Fibroblast of skin of left quadriceps (primary cell): ENCODE measurements around the gene GLCCI1.
"Not testable (repeated sequence)": the region's sequence is repeated elsewhere in the genome, so short reads cannot be mapped to it uniquely, and the experiment has no call there.

Source experiments
- DNase-seq, 2 experiments: peaks; one replicate each; pipeline ENCODE4 v3.0.0-alpha.2; 2013; ENCODE audit warnings: low read depth in 2 of 2

GLCCI1 gene

DNA sequence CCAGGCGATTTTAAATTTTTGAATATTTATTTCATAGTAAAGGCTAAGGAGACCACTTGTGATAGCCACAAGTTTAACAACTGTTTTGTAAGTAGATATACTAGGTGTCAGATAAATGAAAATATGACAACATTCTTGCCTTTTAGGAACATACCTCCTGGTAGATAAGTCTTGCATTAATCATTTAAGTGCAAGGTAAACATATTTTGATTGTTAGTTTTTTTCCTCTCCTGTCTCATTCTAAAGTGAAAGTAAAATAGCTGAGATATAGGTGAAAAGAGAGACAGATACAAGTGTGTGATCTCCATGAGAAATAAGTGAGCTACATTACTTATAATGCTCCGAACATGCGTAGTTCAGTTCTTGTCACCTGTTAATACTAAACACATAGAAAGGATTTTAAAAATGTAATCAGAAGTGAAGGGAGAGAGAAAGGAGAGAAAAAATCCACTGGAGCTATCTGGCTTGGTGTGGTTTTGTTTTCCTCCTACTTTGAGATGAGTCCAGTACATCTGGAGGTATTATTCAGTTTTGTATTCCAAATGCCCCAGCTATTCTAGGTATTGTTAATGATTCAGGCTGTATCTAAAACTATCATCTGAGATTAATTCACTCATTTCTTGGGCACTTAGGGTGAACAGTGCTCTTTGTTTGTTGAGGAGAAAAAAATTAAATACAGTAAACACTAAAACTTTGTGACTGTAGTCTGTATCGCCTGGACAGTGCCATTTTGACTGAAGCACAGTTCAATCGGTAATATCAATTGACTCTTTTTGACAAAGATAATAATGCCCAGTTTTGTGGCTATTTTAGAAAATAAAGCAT lies 21.2 kb downstream of the GLCCI1 start:
- no peak for DNase-seq

DNA sequence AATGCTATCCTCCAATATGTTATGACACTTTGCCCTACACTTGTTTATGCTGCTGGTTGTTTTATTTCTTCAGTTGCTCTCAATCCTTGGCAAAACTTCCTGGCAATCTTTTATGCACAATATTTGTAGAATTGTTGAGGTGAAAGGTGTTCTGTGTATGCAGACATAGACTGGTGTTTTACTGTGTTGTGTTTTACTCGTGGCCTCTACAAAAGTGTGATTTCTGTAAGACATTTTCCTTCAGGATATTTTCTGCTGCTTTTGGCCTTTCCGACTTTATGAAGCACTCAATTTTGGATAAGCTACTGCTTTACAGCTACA lies 21.8 kb downstream of the GLCCI1 start:
- no peak for DNase-seq

DNA sequence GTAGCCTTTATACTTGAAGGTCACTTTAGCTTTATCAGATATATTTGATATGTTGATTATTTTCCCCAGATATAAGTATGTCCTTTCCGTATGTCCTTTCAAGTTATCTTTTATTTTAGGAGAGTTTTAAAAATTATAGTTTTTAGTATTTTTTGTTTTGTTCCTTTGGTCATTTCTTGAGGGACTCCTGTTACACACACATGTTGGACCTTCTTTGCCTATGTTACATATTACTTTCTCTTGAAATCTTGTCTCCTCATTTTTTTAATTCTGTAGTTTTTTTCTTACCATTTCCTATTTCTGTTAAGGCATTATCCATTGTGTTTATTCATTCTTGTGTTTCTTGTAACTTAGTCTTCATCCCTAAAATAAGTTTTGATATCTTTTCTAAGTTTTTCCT lies 23.9 kb downstream of the GLCCI1 start:
- no peak for DNase-seq

DNA sequence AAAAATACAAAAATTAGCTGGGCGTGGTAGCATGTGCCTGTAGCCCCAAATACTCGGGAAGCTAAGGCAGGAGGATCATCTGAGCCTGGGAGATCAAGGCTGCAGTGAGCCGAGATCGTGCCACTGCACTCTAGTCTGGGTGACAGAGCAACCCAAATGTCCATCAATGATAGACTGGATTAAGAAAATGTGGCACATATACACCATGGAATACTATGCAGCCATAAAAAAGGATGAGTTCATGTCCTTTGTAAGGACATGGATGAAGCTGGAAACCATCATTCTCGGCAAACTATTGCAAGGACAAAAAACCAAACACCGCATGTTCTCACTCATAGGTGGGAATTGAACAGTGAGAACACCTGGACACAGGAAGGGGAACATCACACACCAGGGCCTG lies 26.8 kb downstream of the GLCCI1 start:
- DNase-seq: not testable (repeated sequence)

DNA sequence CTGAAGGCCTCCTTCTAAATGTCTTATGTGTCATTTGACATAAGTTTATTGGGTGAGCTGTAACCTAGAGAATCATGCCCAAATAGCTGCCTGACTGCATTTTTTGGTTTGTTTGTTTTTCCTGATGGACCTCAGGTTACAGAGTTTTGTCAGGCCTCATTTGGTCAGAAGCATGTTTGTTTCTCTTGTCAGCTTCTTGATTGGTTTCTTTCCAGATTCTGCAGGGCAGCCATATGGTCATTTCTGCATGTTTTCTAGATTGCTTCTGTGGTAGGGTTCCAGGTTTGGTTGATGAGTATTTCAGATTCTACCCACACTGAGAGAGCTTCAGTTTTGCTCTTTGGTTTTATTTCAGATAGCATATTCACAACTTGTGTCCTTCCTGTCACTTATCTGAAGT lies 28.0 kb downstream of the GLCCI1 start:
- DNase-seq: no peak

DNA sequence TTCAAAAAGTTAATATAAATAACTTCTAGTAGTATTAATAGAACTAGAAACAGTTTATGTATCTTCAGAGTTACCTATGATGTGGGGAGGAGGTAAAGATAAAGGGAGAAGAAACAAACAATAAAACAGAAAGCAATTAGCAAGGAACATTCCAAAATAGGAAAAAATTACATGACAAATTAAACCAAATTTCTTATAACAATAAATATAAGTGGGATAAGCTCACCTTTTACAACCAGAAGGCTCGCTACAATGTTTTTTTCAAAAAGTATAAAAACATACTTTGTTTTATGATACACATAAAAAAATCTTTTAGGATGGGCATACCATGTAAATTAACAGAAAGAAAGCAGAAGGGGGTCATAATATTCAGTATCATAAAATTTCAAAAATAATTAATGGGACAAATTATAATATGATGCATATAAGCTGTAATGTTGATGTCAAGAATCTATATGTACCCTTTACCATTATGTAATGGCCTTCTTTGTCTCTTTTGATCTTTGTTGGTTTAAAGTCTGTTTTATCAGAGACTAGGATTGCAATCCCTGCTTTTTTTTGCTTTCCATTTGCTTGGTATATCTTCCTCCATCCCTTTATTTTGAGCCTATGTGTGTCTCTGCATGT lies 31.8 kb downstream of the GLCCI1 start:
- DNase-seq: no peak

DNA sequence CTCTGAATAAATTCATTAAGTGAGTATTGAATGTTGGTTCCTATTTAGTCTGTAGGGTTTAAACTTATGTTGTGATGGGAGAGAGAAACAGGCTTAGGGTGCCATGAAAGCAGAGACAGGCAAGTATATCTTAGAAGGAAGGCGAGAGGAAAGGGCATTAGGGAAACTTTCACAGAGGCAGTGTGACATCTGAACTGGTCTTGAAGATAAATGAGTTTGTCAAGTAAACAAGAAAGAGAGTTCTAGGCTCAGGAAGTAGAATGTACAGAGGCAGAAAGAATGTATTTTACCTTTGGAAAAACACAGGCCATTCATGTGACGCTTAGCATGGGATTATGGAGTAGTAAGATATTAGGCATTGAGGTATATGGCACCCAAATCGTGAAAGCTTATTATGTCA lies 34.5 kb downstream of the GLCCI1 start:
- no peak for DNase-seq

DNA sequence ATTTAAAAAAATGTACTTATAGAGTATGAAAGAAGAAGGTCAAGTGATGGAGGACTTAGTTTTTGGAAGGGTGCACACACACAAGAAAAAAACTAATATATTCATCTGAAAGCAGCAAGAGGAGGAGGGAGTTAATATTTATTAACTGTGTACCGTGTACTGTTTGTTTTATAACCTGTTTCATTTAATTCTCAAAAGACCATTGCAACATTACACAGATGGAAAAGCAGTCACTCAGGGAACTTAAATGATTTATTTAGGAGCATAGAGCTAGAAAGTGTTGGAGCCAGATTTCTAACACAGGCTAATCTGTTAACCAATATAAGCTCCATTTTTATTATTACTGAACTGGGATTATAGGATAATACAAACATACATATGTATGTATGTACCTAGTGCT lies 36.7 kb downstream of the GLCCI1 start:
- no peak for DNase-seq

DNA sequence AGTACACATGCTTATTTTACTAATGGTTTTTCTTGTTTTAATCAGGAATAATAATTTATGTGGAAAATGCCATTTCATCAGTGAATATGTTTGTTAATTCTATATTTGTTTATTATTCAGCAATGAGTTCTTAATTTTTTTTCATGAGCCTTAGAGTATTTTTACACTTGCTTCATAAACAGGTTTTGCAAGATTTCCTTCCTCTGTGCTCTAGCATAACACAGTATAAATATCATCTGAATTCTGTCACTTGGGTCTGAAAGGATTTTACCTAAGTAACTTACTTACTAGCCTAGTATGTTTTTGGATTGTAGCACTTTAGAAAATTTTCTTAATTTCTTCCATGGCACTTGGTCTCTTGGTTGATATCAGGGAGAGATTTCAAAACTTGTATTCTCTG lies 45.8 kb downstream of the GLCCI1 start:
- DNase-seq: no peak

DNA sequence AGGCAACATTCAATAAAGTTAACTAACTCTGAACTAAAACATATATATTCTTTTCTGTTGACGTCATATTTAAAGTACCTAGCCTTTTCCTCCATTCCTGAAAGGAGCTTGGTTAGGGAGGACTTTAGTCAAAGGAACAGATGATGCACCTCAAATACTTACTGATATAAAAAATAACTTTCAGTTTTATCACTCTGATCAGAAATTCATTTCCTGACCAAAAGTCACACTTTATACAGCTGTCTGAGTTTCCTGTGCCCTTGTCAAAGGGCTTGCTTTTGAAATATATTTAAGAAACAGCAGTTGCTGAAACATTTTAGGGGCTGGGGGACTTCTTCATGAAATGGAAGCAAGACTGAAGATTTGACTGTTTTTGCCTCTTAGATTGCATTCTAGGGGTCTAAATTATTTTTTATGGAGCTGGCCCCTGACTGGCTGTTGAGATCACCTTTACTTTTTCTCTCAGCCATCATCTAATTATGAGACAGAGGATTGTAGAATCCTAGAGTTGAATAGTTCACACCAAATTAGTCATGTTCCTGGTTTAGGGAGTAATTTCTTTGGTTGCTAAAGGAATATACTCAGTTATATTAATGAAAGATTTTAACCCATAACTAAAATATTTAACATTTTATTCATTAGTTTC lies 46.6 kb downstream of the GLCCI1 start:
- DNase-seq: no peak

DNA sequence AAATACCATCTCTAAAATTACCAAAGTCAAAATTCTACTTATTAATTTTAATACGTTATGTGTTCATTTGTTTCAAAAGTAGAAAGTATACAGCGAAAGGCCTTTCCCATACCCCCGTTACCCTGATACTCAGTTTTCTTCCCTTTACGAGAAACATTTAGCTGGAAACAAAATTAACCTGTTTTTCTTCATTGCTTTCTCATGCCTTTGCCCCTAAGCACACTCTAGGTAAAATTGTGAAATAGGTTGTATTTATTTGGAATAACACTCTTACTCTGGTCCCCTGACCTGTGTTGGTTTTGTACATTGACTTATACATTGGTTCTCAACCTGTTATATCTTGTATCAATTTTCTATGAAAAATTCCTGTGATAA lies 47.1 kb downstream of the GLCCI1 start:
- no peak for DNase-seq

DNA sequence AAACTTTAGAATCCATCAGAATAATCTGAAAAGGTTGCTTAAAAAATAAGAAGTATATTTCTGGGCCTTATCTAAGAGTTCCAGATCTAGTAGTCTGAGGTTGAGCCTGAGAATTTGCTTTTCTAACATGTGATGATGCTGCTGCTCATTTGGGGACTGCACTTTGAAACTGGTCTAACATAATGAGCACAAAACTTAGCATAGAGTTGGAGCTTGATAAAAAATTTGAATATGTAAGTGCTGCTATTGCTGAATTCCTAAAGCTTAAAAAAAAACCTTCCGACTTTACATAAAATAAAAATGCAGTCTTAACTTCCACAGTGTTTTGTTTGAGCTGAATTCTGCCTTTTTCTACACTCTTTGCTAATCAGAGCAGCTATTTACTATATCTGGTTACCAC lies 48.8 kb downstream of the GLCCI1 start:
- no peak for DNase-seq

DNA sequence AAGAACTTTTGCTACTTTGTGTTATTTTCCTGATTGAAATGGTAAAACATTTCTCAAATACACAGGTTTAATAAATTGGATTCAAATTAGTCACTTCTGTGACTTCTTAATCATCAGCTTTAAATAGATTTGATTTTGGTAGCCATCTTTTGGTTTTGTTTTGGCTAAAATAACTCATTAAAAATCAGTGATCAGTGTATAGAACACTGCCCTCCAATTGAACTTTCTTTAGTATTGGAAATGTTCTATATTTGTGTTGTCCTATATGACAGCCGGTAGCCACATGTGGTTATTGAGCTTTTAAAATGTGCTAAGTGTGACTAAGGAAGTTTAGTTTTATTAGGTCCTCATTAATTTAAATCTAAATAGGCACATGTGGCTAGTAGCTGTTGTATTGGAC lies 50.4 kb downstream of the GLCCI1 start:
- no peak for DNase-seq

DNA sequence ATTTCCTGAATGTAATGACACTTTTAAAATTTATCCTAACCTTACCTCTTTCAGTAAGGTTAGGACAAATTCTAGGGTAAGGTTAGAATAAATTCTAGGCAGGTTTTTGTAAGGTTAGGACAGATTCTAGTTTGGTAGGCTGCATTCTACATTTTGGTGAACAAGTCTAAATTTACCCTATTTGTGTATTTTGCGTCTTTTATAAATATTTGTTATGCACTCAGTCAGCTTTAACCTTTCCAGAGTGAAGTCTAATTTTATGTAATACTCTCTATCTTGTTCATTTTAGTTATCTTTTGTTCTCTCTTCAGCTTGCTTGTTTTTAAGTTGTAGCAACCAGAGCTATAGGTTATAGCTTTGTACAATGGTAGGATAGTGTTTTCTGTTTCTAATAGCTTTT lies 54.0 kb downstream of the GLCCI1 start:
- DNase-seq: no peak

DNA sequence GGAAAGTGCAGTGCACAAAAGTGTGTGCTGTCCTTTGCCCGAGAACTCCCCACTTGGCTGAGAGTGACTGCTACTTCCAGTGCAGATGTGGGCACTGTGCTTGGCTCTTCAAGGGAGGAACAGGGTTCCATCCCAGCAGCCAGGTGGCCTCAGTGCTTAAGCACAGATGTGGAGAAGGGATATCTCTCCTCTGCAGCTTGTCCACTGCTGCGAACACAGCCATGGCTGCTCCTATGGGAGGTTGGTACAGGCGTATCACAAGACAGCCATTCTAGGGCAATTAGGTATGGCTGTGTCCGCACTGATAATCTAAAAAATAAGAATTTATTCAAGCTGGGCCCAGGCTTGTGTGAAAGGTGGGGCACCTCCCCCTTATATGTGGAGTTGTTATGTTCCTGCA lies 66.6 kb downstream of the GLCCI1 start:
- DNase-seq: no peak

DNA sequence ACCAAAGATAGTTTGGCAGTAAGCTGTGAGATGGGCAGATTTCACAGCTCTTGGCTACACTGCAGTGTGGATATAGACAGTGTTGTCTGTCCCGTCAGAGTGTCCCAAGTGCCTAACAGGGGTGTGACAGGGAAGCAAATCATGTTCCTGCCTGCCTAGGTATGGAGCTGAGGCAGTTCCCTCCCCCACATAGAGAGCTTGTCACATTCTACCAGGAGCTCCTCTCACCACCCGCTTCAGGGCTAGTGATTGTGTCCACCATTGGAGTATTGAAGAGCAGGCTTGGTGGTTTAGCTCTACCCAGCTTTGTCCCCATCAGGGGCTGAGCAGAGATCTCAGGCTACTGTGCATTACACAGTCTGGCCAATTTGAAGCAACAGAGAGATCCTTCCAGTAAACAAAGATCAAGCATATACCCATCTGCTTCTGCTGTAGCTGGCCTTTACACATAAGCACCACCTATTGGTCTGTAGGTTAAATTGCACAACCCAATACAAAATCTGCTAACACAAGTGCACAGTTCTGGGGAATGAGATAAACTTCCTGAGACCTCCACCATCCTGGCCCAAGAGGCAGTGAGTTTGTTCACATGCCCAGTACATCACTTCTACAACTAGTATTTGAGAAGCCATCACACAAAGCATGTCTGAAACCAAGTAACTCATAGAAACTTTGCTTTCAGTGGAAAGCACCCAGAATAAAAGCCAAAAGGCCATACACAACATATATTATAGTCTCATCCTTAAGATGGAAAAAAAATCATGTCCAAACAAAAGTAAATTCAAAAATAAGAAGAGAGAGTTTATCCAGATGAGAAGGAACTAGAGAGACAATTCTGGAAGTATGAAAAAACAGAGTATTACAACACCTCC lies 67.3 kb downstream of the GLCCI1 start:
- DNase-seq: no peak

DNA sequence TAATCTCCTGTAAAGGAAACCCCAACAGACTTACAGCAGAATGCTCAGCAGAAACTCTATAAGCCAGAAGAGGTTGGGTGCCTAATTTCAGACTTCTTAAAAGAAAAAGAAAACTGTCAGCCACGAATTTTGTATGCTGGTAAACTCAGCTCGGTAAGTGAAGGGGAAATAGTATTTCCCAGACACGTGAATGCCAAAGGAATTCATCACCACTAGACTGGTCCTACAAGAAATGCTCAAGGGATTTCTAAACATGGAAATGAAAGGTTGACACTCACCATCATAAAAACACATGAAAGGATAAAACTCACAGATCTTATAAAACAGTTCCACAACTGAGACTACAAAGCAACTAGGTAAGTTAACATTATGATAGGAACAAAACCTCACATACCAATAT lies 68.6 kb downstream of the GLCCI1 start:
- DNase-seq: no peak

DNA sequence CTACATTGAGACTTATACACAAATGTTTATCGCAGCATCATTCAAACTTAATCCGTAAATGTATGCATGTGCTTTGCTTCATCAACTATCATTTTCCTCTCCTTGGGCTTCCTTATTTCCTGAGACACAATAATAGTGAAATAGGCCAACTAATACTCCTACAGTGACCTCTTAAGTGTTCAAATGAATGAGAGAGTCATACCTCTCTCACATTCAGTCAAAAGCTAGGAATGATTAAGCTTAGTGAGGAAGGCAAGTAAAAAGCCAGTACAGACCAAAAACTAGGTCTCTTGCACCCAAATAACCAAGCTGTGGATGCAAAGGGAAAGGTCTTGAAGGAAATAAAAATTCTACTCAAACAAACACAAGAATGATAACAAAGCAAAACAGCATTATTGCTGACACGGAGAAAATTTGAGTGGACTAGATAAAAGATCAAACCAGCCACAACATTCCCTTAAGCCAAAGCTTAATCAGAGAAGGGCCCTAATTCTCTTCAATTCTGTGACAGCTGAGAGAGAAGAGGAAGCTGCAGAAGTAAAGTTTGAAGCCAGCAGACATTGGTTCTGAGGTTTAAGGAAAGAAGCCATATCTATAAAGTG lies 72.3 kb downstream of the GLCCI1 start:
- DNase-seq: no peak

DNA sequence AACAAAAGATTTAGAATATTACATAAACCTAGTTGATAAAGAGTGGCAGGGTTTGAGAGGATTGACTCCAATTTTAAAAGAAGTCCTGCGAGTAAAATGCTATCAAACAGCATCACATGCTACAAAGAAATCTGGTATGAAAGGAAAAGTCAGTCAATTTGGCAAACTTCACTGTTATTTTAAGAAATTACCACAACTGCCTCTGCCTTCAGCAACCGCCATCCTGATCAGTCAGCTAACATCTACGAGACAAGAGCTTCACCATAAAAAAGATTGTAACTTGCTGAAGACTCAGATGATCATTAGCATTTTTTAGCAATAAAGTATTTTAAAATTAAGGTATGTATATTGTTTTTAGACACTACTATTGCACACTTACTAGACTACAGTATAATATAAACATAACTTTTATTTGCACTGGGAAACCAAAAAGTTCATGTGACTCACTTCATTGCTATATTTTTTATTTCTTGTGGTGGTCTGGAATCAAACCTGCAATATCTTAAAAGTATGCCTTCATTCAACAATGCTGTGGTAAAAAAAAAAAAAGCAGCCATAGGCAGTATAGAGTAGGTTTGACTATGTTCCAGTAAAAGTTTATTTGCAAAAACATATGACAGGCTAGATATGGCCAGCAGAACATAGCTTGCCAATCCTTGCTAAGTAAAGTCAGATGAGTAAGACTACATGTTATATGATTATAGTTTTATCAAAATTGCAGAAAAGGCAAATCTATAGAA lies 74.4 kb downstream of the GLCCI1 start:
- DNase-seq: peak; percentile 48 to 50

DNA sequence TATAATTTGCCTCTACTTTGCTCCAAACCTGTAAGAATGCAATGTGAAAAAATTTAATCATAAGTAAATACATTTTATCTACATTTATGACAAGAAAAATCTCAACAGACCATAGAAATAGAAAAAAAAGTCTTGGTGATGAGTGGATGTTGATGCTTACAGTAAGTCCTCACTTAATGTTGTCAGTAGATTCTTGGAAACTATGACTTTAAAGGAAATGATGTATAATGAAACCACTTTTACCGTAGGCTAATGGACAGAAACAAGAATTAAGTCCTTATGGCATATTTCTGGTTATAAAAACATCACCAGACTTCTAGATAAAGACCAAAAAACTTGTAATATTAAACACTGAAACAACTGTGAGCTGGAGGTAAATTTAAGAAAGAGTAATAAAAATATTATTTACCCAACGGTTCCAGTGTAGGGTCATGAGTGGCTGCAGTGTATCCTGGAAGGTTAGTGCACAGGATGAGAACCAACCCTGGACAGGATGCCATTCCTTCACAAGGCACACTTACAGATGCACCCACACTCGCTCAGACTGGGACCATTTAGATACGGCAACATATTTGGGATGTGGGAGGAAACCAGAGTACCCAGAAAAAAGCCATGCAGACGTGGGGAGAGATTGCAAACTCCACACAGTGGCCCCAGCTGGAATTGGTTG lies 76.3 kb downstream of the GLCCI1 start:
- DNase-seq: no peak

DNA sequence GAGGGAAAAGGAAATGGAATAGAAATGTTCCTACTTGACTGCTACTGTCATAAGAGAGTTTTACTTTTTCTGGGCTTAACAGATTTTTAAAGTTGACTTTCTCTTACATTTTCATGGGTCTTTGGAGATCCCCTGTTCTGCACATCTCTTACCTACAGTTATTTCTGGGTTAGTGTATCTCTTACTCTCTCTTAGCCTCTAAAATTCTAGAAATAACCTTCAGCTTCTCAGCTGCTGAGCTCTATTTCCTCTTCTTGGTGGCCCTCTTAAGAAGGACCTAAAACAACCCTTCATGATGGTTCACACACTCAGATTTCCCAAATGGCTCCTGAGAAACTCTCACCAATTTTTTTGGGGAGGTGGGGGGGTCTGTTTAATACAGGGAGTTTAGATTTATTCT lies 79.5 kb downstream of the GLCCI1 start:
- not testable (repeated sequence) for DNase-seq
